WTC11 (cell line): ENCODE results near the gene SMIM41. TPM values are rescaled to one million over a fixed set of nuclear protein-coding genes. Genes with fewer than 3 reads are reported as not detected.

Experiments used
- ATAC-seq: fragments of 200-7000 bp; cut with Tn5 transposase; 2 replicates; pipeline ENCODE4 v1.10.0; 2021; ENCODE audit warnings: mild to moderate bottlenecking, moderate library complexity
- CTCF ChIA-PET: fragments of 300-600 bp; sonication (Branson Sonifier 250); formaldehyde crosslinking; loops from one replicate; lab custom pipeline; 2021; ENCODE audit warnings: antibody characterized with exemption; lab: Charles Lee
- POLR2A ChIA-PET: fragments of 350-600 bp; sonication (Branson Sonifier 250); formaldehyde crosslinking; loops from one replicate; lab custom pipeline; 2021; ENCODE audit warnings: antibody characterized with exemption; lab: Charles Lee
- DNase-seq: peaks from one replicate; pipeline ENCODE4 v3.0.0; 2021; ENCODE audit warnings: low spot score
- H3K27ac Mint-ChIP-seq: 2 replicates; pipeline ENCODE4 v1.8.0; 2021; ENCODE audit warnings: mixed read lengths
- H3K27me3 Mint-ChIP-seq: 2 replicates; pipeline ENCODE4 v1.8.0; 2021; ENCODE audit warnings: low read depth, mild to moderate bottlenecking, moderate library complexity, mixed read lengths
- H3K36me3 Mint-ChIP-seq: 2 replicates; pipeline ENCODE4 v1.8.0; 2021; ENCODE audit warnings: mixed read lengths
- H3K4me1 Mint-ChIP-seq: 2 replicates; pipeline ENCODE4 v1.8.0; 2022; ENCODE audit warnings: mixed read lengths
- H3K4me3 Mint-ChIP-seq: 2 replicates; pipeline ENCODE4 v1.8.0; 2021; ENCODE audit warnings: mild to moderate bottlenecking, moderate library complexity, mixed read lengths
- H3K9me3 Mint-ChIP-seq: 2 replicates; pipeline ENCODE4 v1.8.0; 2021; ENCODE audit warnings: mixed read lengths
- ATF2 ChIP-seq: sonication (generic); formaldehyde crosslinking; IDR thresholded peaks from 2 replicates; pipeline ENCODE4 v1.8.1; 2022; ENCODE audit warnings: low read depth, missing genetic modification reagents, borderline replicate concordance
- GTF2I ChIP-seq: fragments of 250-450 bp; sonication (Bioruptor Pico); conservative IDR thresholded peaks from 2 replicates; pipeline ENCODE4 v1.4.0; 2021; ENCODE audit warnings: mild to moderate bottlenecking
- HMGXB4 ChIP-seq: sonication (generic); formaldehyde crosslinking; IDR thresholded peaks from 2 replicates; pipeline ENCODE4 v1.8.1; 2023; ENCODE audit warnings: mild to moderate bottlenecking, moderate library complexity, missing genetic modification reagents
- MLX ChIP-seq: sonication (generic); formaldehyde crosslinking; IDR thresholded peaks from 2 replicates; pipeline ENCODE4 v1.8.1; 2023; ENCODE audit warnings: mild to moderate bottlenecking, missing genetic modification reagents, moderate library complexity
- MYBL2 ChIP-seq: sonication (generic); formaldehyde crosslinking; IDR thresholded peaks from 2 replicates; pipeline ENCODE4 v1.8.1; 2023; ENCODE audit warnings: mild to moderate bottlenecking, moderate library complexity, missing genetic modification reagents
- NFATC4 ChIP-seq: fragments of 250-450 bp; sonication (Bioruptor Pico); IDR thresholded peaks from 2 replicates; pipeline ENCODE4 v1.9.0; 2021; ENCODE audit warnings: mild to moderate bottlenecking
- NFE2L1 ChIP-seq: sonication (generic); formaldehyde crosslinking; IDR thresholded peaks from 2 replicates; pipeline ENCODE4 v1.8.1; 2023; ENCODE audit warnings: missing genetic modification reagents
- RELA ChIP-seq: sonication (generic); formaldehyde crosslinking; IDR thresholded peaks from 2 replicates; pipeline ENCODE4 v1.8.1; 2022; ENCODE audit warnings: missing genetic modification reagents, mild to moderate bottlenecking, borderline replicate concordance
- SOX15 ChIP-seq: fragments of 250-450 bp; sonication (Bioruptor Pico); IDR thresholded peaks from 2 replicates; pipeline ENCODE4 v1.9.0; 2021; ENCODE audit warnings: mild to moderate bottlenecking
- TCF7 ChIP-seq: sonication (generic); formaldehyde crosslinking; IDR thresholded peaks from 2 replicates; pipeline ENCODE4 v1.8.0; 2022; ENCODE audit warnings: mild to moderate bottlenecking, low read depth, missing genetic modification reagents, moderate library complexity
- ZBTB21 ChIP-seq: sonication (generic); formaldehyde crosslinking; IDR thresholded peaks from 2 replicates; pipeline ENCODE4 v1.8.1; 2023; ENCODE audit warnings: mild to moderate bottlenecking, missing genetic modification reagents, borderline replicate concordance
- ZNF317 ChIP-seq: sonication (generic); formaldehyde crosslinking; IDR thresholded peaks from 2 replicates; pipeline ENCODE4 v1.8.1; 2023; ENCODE audit warnings: low read depth, mild to moderate bottlenecking, moderate library complexity, missing genetic modification reagents, borderline replicate concordance
- total RNA-seq: library from RNA; stranded (reverse); gene quantifications from 3 replicates; pipeline ENCODE4 v1.2.3, GENCODE V29; 2021
- TF ChIP-seq, protein P1 (sequence below): fragments of 250-450 bp; sonication (Bioruptor Pico); IDR thresholded peaks from 2 replicates; pipeline ENCODE4 v2.1.2; 2022; ENCODE audit warnings: mild to moderate bottlenecking, moderate library complexity
- TF ChIP-seq, protein P2 (sequence below): sonication (generic); formaldehyde crosslinking; IDR thresholded peaks from 2 replicates; pipeline ENCODE4 v1.8.1; 2023; ENCODE audit warnings: mild to moderate bottlenecking, missing genetic modification reagents, borderline replicate concordance

The SMIM41 gene
- total RNA-seq, 1 experiment from 2014 or later: not detected

GRCh38 chr12:52126605-52127578 is 47.4 kb downstream of the SMIM41 start:
- DNase-seq: no peak
- Mint-ChIP-seq H3K4me3 (no peak overlapping the region), H3K27me3 (no peaks in the 10 kb centered on the region), H3K4me1 (peaks cover 79% of the 10 kb centered on the region), H3K9me3 (no peaks in the 10 kb centered on the region), H3K36me3 (no peaks in the 10 kb centered on the region), H3K27ac (peak overlapping the region; percentile 97)
- POLR2A ChIA-PET: no interaction called here
- TF ChIP-seq MYBL2 (CRISPR knock-in tag) (no peak), ZNF317 (CRISPR knock-in tag) (peak; percentile 76)
- ATAC-seq: no peak
- CTCF ChIA-PET: interaction anchor here (0.6 to 13.2 kb wide), 9 partner anchors 10 to 751 kb away, joined by 3 to 435 read pairs (median 9); partner anchors contain the start of gene ATG101

DNA sequence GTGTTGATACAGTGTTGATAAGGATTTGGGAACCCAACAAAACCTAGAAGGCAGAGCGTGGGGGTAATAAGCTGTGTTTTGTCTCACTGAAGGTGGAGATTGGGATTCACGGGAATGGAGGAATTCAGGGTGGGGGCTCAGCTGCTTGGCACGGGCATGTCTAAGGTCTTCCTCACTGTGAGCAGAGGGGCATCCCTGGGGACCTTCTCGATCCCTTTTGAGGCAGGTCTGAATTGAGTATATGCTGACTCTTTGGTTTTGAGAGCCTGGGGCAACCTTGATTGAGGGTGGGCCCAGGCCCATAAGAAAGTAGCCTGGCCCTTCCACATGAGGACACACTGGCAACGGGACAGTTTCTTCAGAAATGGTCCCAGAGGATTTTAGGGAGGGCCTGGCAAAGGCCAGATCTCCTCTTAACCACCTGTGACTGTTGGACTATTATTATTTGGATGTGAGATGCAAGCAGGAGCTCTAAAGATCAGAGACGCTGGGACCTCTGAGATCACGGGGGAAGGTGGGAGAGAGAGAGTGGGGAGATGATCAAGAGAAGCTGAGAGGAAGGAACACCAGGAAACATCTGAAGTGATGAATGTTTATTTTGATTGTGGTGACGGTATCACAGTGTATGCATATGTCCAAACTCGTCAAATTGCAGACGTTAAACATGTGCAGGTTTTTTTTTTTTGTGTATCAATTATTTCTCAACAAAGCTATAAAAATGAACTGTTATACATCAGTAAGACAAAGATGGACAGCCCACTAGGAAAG is 48.4 kb downstream of the SMIM41 start:
- no peaks in the 10 kb centered on the region for H3K36me3 Mint-ChIP-seq
- H3K4me1 Mint-ChIP-seq: peaks cover 69% of the 10 kb centered on the region
- H3K27me3 Mint-ChIP-seq: no peaks in the 10 kb centered on the region
- CTCF ChIA-PET: interaction anchor here (0.6 to 13.2 kb wide), 6 partner anchors 8 to 243 kb away, joined by 3 to 435 read pairs (median 4); no protein-coding TSS in a partner anchor
- H3K4me3 Mint-ChIP-seq: no peak overlapping the region
- POLR2A ChIA-PET: interaction anchor here (0.7 kb wide), 1 partner anchor 46 kb away, joined by 4 read pairs; no protein-coding TSS in a partner anchor
- DNase-seq (no peak), ATAC-seq (no peak)
- no peak for TF ChIP-seq NFE2L1 (CRISPR knock-in tag)
- no peak for TF ChIP-seq SOX15
- TF ChIP-seq ATF2 (CRISPR knock-in tag): no peak
- TF ChIP-seq, protein P1, sequence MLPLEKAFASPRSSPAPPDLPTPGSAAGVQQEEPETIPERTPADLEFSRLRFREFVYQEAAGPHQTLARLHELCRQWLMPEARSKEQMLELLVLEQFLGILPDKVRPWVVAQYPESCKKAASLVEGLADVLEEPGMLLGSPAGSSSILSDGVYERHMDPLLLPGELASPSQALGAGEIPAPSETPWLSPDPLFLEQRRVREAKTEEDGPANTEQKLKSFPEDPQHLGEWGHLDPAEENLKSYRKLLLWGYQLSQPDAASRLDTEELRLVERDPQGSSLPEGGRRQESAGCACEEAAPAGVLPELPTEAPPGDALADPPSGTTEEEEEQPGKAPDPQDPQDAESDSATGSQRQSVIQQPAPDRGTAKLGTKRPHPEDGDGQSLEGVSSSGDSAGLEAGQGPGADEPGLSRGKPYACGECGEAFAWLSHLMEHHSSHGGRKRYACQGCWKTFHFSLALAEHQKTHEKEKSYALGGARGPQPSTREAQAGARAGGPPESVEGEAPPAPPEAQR: no peak
- TF ChIP-seq, protein P2, sequence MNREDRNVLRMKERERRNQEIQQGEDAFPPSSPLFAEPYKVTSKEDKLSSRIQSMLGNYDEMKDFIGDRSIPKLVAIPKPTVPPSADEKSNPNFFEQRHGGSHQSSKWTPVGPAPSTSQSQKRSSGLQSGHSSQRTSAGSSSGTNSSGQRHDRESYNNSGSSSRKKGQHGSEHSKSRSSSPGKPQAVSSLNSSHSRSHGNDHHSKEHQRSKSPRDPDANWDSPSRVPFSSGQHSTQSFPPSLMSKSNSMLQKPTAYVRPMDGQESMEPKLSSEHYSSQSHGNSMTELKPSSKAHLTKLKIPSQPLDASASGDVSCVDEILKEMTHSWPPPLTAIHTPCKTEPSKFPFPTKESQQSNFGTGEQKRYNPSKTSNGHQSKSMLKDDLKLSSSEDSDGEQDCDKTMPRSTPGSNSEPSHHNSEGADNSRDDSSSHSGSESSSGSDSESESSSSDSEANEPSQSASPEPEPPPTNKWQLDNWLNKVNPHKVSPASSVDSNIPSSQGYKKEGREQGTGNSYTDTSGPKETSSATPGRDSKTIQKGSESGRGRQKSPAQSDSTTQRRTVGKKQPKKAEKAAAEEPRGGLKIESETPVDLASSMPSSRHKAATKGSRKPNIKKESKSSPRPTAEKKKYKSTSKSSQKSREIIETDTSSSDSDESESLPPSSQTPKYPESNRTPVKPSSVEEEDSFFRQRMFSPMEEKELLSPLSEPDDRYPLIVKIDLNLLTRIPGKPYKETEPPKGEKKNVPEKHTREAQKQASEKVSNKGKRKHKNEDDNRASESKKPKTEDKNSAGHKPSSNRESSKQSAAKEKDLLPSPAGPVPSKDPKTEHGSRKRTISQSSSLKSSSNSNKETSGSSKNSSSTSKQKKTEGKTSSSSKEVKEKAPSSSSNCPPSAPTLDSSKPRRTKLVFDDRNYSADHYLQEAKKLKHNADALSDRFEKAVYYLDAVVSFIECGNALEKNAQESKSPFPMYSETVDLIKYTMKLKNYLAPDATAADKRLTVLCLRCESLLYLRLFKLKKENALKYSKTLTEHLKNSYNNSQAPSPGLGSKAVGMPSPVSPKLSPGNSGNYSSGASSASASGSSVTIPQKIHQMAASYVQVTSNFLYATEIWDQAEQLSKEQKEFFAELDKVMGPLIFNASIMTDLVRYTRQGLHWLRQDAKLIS (CRISPR knock-in tag): no peak
- no peak for TF ChIP-seq HMGXB4
- no peak for TF ChIP-seq NFATC4 (CRISPR knock-in tag)
- no peak for TF ChIP-seq RELA (CRISPR knock-in tag)
- no peak for TF ChIP-seq GTF2I (CRISPR knock-in tag)
- TF ChIP-seq TCF7: no peak
- no peak for TF ChIP-seq ZNF317 (CRISPR knock-in tag)
- no peak for TF ChIP-seq MLX
- no peak for TF ChIP-seq ZBTB21 (CRISPR knock-in tag)
- H3K9me3 Mint-ChIP-seq: no peaks in the 10 kb centered on the region
- H3K27ac Mint-ChIP-seq: peak overlapping the region; percentile 97
